ENCODE measurements around the gene PLA2G2A. TPM values are rescaled to one million over a fixed set of nuclear protein-coding genes. Genes with fewer than 3 reads are reported as not detected.

PLA2G2A gene
- total and polyA plus RNA-seq, 9 donors = 23.0 to 819 (median 143) TPM

DNA sequence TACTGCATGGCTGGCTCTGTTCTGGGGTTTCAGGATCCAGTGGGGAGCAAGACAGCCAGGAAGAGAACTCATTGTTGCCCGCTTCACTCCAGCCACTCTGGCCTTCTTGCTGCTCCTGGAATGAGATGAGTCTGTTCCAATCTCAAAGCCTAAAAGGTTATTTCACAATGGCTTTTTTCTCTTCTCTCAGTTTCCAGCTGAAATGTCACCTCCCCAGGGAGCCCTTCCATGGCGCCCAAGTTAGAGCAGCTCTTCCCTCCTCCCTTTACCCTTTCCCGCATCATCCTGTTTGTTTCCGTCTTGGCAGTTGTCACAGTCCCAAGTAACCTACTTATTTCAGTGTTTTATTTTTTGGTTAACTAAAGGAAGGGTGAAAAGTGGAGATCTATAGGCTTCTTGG, 15.8 kb downstream of the PLA2G2A start:
- Histone ChIP-seq H3K27me3 (no peaks in the 10 kb centered on the region), H3K36me3 (no peaks in the 10 kb centered on the region), H3K9me3 (no peaks in the 10 kb centered on the region), H3K4me1 (ENCODE audit: insufficient read depth) (peaks cover 10% of the 10 kb centered on the region), H3K4me3 (no peak overlapping the region), H3K27ac (no peak overlapping the region)
- TF ChIP-seq CTCF (IDR thresholded peaks at IDR 0.05) = no peak
- no peak for TF ChIP-seq POLR2A (IDR thresholded peaks at IDR 0.05)
- no peak for TF ChIP-seq EP300 (IDR thresholded peaks at IDR 0.05)
- WGBS, 3 donors = 87 to 93% (median 92%) methylated on average over 4 of the region's 4 CpGs
- no peak for DNase-seq
- intact Hi-C loops (cut with DNase I) = no loop called here

DNA sequence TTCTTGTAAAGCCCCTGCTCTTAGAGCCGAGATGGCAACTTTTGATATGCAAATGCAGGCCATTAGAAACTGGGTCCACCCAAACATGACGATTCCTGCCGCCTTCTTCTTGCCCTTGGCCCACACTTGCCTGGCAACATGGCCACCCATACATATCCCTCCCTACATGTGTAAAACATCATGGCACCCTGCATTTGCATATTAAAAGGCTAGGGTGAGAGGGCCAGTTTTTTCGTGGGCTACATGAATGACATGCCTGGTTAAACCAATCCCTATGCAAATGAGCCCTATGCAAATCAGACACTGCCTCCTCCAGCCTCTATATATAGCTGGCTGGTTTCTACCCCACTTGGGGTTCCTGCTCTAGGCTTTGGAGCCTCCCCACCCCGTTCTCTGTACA, 18.8 kb downstream of the PLA2G2A start:
- no peak for DNase-seq
- Histone ChIP-seq H3K36me3 (no peaks in the 10 kb centered on the region), H3K4me3 (no peak overlapping the region), H3K27me3 (no peaks in the 10 kb centered on the region), H3K27ac (no peak overlapping the region), H3K4me1 (ENCODE audit: insufficient read depth) (no peaks in the 10 kb centered on the region), H3K9me3 (no peaks in the 10 kb centered on the region)
- 79 to 86% (median 80%) methylated on average over 5 of the region's 5 CpGs for WGBS, 3 donors
- intact Hi-C loops (cut with DNase I) = no loop called here
- TF ChIP-seq POLR2A (IDR thresholded peaks at IDR 0.05) = no peak

- no peak for TF ChIP-seq EP300 (IDR thresholded peaks at IDR 0.05)
- TF ChIP-seq POLR2A (IDR thresholded peaks at IDR 0.05) = no peak
- no peak for TF ChIP-seq CTCF (IDR thresholded peaks at IDR 0.05)
- intact Hi-C loops (cut with DNase I) = no loop called here
- Histone ChIP-seq H3K4me3 (no peak overlapping the region), H3K27me3 (no peaks in the 10 kb centered on the region), H3K9me3 (no peaks in the 10 kb centered on the region), H3K27ac (no peak overlapping the region), H3K36me3 (no peaks in the 10 kb centered on the region), H3K4me1 (ENCODE audit: insufficient read depth) (no peaks in the 10 kb centered on the region)
- 58 to 63% (median 59%) methylated on average over 4 of the region's 4 CpGs for WGBS, 3 donors
- no peak for DNase-seq
These were observed 21.6 kb downstream of the PLA2G2A start for GRCh38 chr1:19957779-19958178.

DNA sequence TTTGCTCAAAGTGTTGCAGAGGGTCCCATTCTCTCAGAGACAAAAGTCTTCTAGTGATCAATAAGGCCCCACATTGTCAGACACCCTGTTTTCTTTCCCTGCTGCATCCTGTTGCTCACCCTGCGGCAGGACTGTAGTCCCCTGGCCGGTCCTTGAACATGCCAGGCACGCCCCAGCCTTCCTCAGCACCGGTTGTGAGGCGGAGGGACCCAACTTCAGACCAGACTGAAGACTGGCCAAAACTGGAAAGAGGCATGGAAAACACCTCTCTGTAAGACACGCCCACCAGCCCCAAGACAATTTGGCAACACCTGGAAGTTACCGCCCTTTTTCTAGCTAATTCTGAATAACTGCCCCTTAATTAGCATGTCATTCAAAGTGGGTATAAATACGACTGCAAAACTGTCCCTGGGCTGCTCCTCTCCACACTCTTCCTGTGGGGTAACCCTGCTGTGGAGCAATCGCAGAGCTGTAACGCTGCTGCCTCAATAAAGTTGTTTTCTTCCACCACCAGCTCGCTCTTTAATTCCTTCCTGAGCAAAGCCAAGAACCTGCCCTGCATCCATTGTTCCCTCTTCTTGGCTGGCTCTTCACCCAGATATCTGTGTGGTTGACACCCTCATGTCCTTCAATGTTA, 23.8 kb downstream of the PLA2G2A start:
- TF ChIP-seq CTCF (IDR thresholded peaks at IDR 0.05) (no peak), EP300 (IDR thresholded peaks at IDR 0.05) (no peak), POLR2A (IDR thresholded peaks at IDR 0.05) (no peak)

DNA sequence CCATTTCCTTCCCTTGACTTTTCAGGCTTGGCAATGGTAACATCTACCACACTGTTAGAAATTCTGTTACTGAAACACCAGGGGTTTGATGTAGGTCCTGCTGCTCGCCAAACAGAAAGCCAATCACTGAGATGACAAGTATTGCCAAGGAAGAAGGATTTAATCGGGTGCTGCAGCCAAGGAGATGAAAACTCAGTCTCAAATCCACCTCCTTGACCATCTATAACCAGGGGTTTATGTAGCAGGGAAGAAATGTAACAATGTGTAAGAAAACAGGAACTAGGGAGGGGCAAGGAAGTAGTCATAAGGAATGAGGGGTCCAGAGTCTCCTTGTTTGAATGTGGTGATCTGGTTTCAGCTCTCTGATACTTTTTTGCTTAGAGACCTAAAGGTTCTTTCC, 25.4 kb downstream of the PLA2G2A start:
- intact Hi-C loops (cut with DNase I) = no loop called here
- WGBS, 3 donors = 90 to 94% (median 92%) methylated on average over 2 of the region's 2 CpGs
- H3K4me1 ChIP-seq (ENCODE audit: insufficient read depth) = no peaks in the 10 kb centered on the region
- H3K27me3 ChIP-seq = no peaks in the 10 kb centered on the region
- H3K4me3 ChIP-seq = no peak overlapping the region
- no peaks in the 10 kb centered on the region for H3K36me3 ChIP-seq
- H3K9me3 ChIP-seq = no peaks in the 10 kb centered on the region
- no peak for DNase-seq
- no peak for TF ChIP-seq CTCF (IDR thresholded peaks at IDR 0.05)
- no peak overlapping the region for H3K27ac ChIP-seq

More for the DNA sequence above, 23.8 kb downstream of the PLA2G2A start:
- Histone ChIP-seq H3K4me3 (no peak overlapping the region), H3K4me1 (ENCODE audit: insufficient read depth) (no peaks in the 10 kb centered on the region), H3K36me3 (no peaks in the 10 kb centered on the region), H3K9me3 (no peaks in the 10 kb centered on the region), H3K27me3 (no peaks in the 10 kb centered on the region), H3K27ac (no peak overlapping the region)
- DNase-seq = no peak
- intact Hi-C loops (cut with DNase I) = no loop called here
- WGBS, 3 donors = 79 to 89% (median 82%) methylated on average over 11 of the region's 11 CpGs
